Right cardiac atrium (tissue), 5 donors: ENCODE results near the gene BRME1. TPM values are rescaled to one million over a fixed set of nuclear protein-coding genes. Genes with fewer than 3 reads are reported as not detected.

Source experiments
- ATAC-seq, 2 donors: fragments of 200-7000 bp; cut with Tn5 transposase; one replicate each; pipeline versions ENCODE4 v1.8.0 to v1.9.1; 2020; ENCODE audit warnings: moderate library complexity in 2 of 2, mild to moderate bottlenecking in 1 of 2
- DNase-seq, 3 donors: peaks; one replicate each; pipeline ENCODE4 v3.0.0-alpha.2; 2020
- H3K27ac ChIP-seq: one replicate; pipeline ENCODE4 v1.5.1; 2013; ENCODE audit warnings: mild to moderate bottlenecking, low read length, control low read depth, moderate library complexity
- H3K27me3 ChIP-seq: one replicate; pipeline ENCODE4 v1.6.1; 2013; ENCODE audit not compliant: control insufficient read depth, insufficient read depth
- H3K4me1 ChIP-seq: one replicate; pipeline ENCODE4 v1.6.1; 2013; ENCODE audit warnings: low read length; ENCODE audit not compliant: control insufficient read depth, insufficient read depth
- H3K4me3 ChIP-seq: one replicate; pipeline ENCODE4 v1.5.1; 2013; ENCODE audit warnings: low read length, control low read depth
- H3K9me3 ChIP-seq: one replicate; pipeline ENCODE4 v1.6.1; 2013; ENCODE audit warnings: low read length; ENCODE audit not compliant: control insufficient read depth
- WGBS: extraction: QIAGEN DNeasy Blood & Tissue Kit; methylation state at CpG from one replicate; pipeline ENCODE4 v1.1.7; 2013; 5-methylcytosine and 5-hydroxymethylcytosine counted together
- intact Hi-C, 4 donors: fragments of 100-400 bp; cut with DNase I; formaldehyde crosslinking; loops; one replicate each; pipeline versions ENCODE4 v1.11.0 to v1.14.0; 2022 to 2023
- polyA plus RNA-seq: library from polyadenylated mRNA; stranded (reverse); fragments of 200-250 nt; gene quantifications from one replicate; pipeline ENCODE4 v1.2.3, GENCODE V29; 2013
- total RNA-seq, 4 donors: library from RNA; stranded (reverse); fragmentation: NEBNext Ultra II Directional; extraction: Animal tissue kit (Norgen Biotek cat#: 25700); gene quantifications; one replicate each; pipeline ENCODE4 v1.2.1, GENCODE V29; 2021
- donor health status: healthy with polysubstance abuse.
- donor health status: DM: no; HTN: yes; CAD: no.
- donor health status: DM: no; HTN: no; CAD: no.
- donor health status: DM: no; HTN: yes; CAD: no; lungs with severe emphysema.
- donor health status: DM: yes; HTN: yes; CAD: no.

Gene BRME1
- total and polyA plus RNA-seq, 5 donors: 0.40 to 1.2 (median 0.79) TPM

GRCh38 chr19:13937479-13938300 is 31.8 kb upstream of the BRME1 start:
- Histone ChIP-seq H3K9me3 (no peaks in the 10 kb centered on the region), H3K4me3 (no peak overlapping the region), H3K27ac (no peak overlapping the region), H3K27me3 (no peaks in the 10 kb centered on the region), H3K4me1 (no peaks in the 10 kb centered on the region)
- intact Hi-C loops: no loop called here
- DNase-seq (peak in 2 of 3 donors; percentile 66 to 75), ATAC-seq (peak in 1 of 2 donors; percentile 13)
- WGBS: 9% methylated on average over 29 of the region's 29 CpGs

- WGBS: 66% methylated on average over 22 of the region's 22 CpGs
- ATAC-seq (no peak), DNase-seq (no peak)
- Histone ChIP-seq H3K9me3 (no peaks in the 10 kb centered on the region), H3K4me3 (no peak overlapping the region), H3K27ac (no peak overlapping the region), H3K27me3 (no peaks in the 10 kb centered on the region), H3K4me1 (no peaks in the 10 kb centered on the region)
- intact Hi-C loops: no loop called here
These were observed 30.0 kb upstream of the BRME1 start for GRCh38 chr19:13935765-13936510.

GRCh38 chr19:13934785-13935109 is 28.8 kb upstream of the BRME1 start:
- WGBS: 95% methylated on average over 2 of the region's 2 CpGs
- H3K9me3 ChIP-seq: no peaks in the 10 kb centered on the region
- intact Hi-C loops: no loop called here
- H3K4me3 ChIP-seq: no peak overlapping the region
- H3K4me1 ChIP-seq: no peaks in the 10 kb centered on the region
- ATAC-seq (no peak), DNase-seq (no peak)
- no peak overlapping the region for H3K27ac ChIP-seq
- H3K27me3 ChIP-seq: no peaks in the 10 kb centered on the region

- DNase-seq: no peak
- Histone ChIP-seq H3K4me1 (no peaks in the 10 kb centered on the region), H3K9me3 (no peaks in the 10 kb centered on the region), H3K27ac (no peak overlapping the region), H3K27me3 (no peaks in the 10 kb centered on the region), H3K4me3 (no peak overlapping the region)
- peak; percentile 7 to 19 for ATAC-seq
- intact Hi-C loops: no loop called here
- 88% methylated on average over 42 of the region's 42 CpGs for WGBS
These were observed 27.0 kb upstream of the BRME1 start for GRCh38 chr19:13932911-13933393.

GRCh38 chr19:13932149-13932637 is 26.3 kb upstream of the BRME1 start:
- Histone ChIP-seq H3K27ac (no peak overlapping the region), H3K4me1 (no peaks in the 10 kb centered on the region), H3K9me3 (no peaks in the 10 kb centered on the region), H3K4me3 (no peak overlapping the region), H3K27me3 (no peaks in the 10 kb centered on the region)
- WGBS: 95% methylated on average over 6 of the region's 6 CpGs
- no peak for ATAC-seq
- DNase-seq: no peak
- intact Hi-C loops: no loop called here

- Histone ChIP-seq H3K4me1 (no peaks in the 10 kb centered on the region), H3K9me3 (no peaks in the 10 kb centered on the region), H3K27me3 (no peaks in the 10 kb centered on the region), H3K27ac (no peak overlapping the region), H3K4me3 (no peak overlapping the region)
- ATAC-seq (no peak), DNase-seq (peak in 1 of 3 donors; percentile 59)
- WGBS: 80% methylated on average over 30 of the region's 30 CpGs
- intact Hi-C loops: no loop called here
These were observed 25.7 kb upstream of the BRME1 start for GRCh38 chr19:13931391-13932148.

- ATAC-seq (no peak), DNase-seq (no peak)
- no peaks in the 10 kb centered on the region for H3K27me3 ChIP-seq
- WGBS: 86% methylated on average over 17 of the region's 17 CpGs
- no peaks in the 10 kb centered on the region for H3K4me1 ChIP-seq
- no peak overlapping the region for H3K27ac ChIP-seq
- no peak overlapping the region for H3K4me3 ChIP-seq
- intact Hi-C loops: no loop called here
- H3K9me3 ChIP-seq: no peaks in the 10 kb centered on the region
These were observed 24.5 kb upstream of the BRME1 start for GRCh38 chr19:13930402-13930801.

GRCh38 chr19:13929956-13930355 is 24.0 kb upstream of the BRME1 start:
- H3K4me1 ChIP-seq: no peaks in the 10 kb centered on the region
- no peak overlapping the region for H3K27ac ChIP-seq
- ATAC-seq (no peak), DNase-seq (no peak)
- H3K27me3 ChIP-seq: no peaks in the 10 kb centered on the region
- 91% methylated on average over 17 of the region's 17 CpGs for WGBS
- H3K9me3 ChIP-seq: no peaks in the 10 kb centered on the region
- no peak overlapping the region for H3K4me3 ChIP-seq
- intact Hi-C loops: no loop called here

GRCh38 chr19:13929340-13929739 is 23.4 kb upstream of the BRME1 start:
- H3K4me3 ChIP-seq: no peak overlapping the region
- H3K27me3 ChIP-seq: no peaks in the 10 kb centered on the region
- H3K4me1 ChIP-seq: no peaks in the 10 kb centered on the region
- 76% methylated on average over 12 of the region's 12 CpGs for WGBS
- intact Hi-C loops: no loop called here
- no peak for DNase-seq
- H3K9me3 ChIP-seq: no peaks in the 10 kb centered on the region
- ATAC-seq: no peak
- H3K27ac ChIP-seq: no peak overlapping the region

- no peaks in the 10 kb centered on the region for H3K9me3 ChIP-seq
- 65% methylated on average over 8 of the region's 8 CpGs for WGBS
- ATAC-seq (peak in 1 of 2 donors; percentile 77), DNase-seq (no peak)
- H3K4me3 ChIP-seq: no peak overlapping the region
- intact Hi-C loops: no loop called here
- H3K27me3 ChIP-seq: no peaks in the 10 kb centered on the region
- H3K4me1 ChIP-seq: no peaks in the 10 kb centered on the region
- H3K27ac ChIP-seq: peak overlapping the region; percentile 23
These were observed 20.8 kb upstream of the BRME1 start for GRCh38 chr19:13926715-13927114.

GRCh38 chr19:13926010-13926409 is 20.1 kb upstream of the BRME1 start:
- DNase-seq: no peak
- 85% methylated on average over 4 of the region's 4 CpGs for WGBS
- Histone ChIP-seq H3K27ac (peak overlapping the region; percentile 23), H3K9me3 (no peaks in the 10 kb centered on the region), H3K27me3 (no peaks in the 10 kb centered on the region), H3K4me3 (no peak overlapping the region), H3K4me1 (no peaks in the 10 kb centered on the region)
- intact Hi-C loops: no loop called here
- ATAC-seq: no peak
